Spleen (tissue), 11 donors: ENCODE data around the gene MEGF8. TPM values are rescaled to one million over a fixed set of nuclear protein-coding genes. Genes with fewer than 3 reads are reported as not detected.

Experiments
- DNase-seq: peaks from one replicate; pipeline ENCODE4 v3.0.0-alpha.2; 2020
- H3K27ac ChIP-seq, 8 donors: fragments of 200-600 bp; sonication (generic) in 7 of 8; 1 replicate in 4 of 8; 2 replicates in 4 of 8; pipeline versions ENCODE4 v1.5.0 to v1.8.0; 2016 to 2021; ENCODE audit warnings: inconsistent platforms in 4 of 8, mild to moderate bottlenecking in 4 of 8, moderate library complexity in 1 of 8
- H3K27me3 ChIP-seq, 7 donors: fragments of 200-600 bp; sonication (generic) in 6 of 7; replicated peaks in 1 of 7; 1 replicate in 4 of 7; 2 replicates in 3 of 7; pipeline versions ENCODE4 v1.5.0 to v1.8.0; 2016 to 2021; ENCODE audit warnings: inconsistent platforms in 3 of 7, mild to moderate bottlenecking in 1 of 7
- H3K36me3 ChIP-seq, 6 donors: fragments of 200-600 bp; sonication (generic) in 5 of 6; 1 replicate in 4 of 6; 2 replicates in 2 of 6; pipeline versions ENCODE4 v1.5.0 to v1.8.0; 2016 to 2021; ENCODE audit warnings: inconsistent platforms in 2 of 6
- H3K4me1 ChIP-seq, 6 donors: fragments of 200-600 bp; sonication (generic) in 5 of 6; 1 replicate in 3 of 6; 2 replicates in 3 of 6; pipeline versions ENCODE4 v1.5.0 to v1.8.0; 2016 to 2021; ENCODE audit warnings: inconsistent platforms in 3 of 6
- H3K4me3 ChIP-seq, 8 donors: fragments of 200-600 bp; sonication (generic) in 7 of 8; 1 replicate in 4 of 8; 2 replicates in 4 of 8; pipeline versions ENCODE4 v1.5.0 to v1.8.0; 2016 to 2021; ENCODE audit warnings: inconsistent platforms in 4 of 8, mild to moderate bottlenecking in 4 of 8, moderate library complexity in 2 of 8
- H3K9me3 ChIP-seq, 8 donors: fragments of 200-600 bp; sonication (generic) in 7 of 8; 1 replicate in 4 of 8; 2 replicates in 4 of 8; pipeline versions ENCODE4 v1.5.0 to v1.8.0; 2016 to 2021; ENCODE audit warnings: inconsistent platforms in 4 of 8
- POLR2A ChIP-seq, 3 donors: fragments of 450-650 bp; IDR thresholded peaks; one replicate each; pipeline ENCODE4 v1.5.1; 2017; ENCODE audit warnings: antibody characterized with exemption in 3 of 3, mild to moderate bottlenecking in 1 of 3
- POLR2AphosphoS5 ChIP-seq, 3 donors: sonication (generic); formaldehyde crosslinking; IDR thresholded peaks; one replicate each; pipeline ENCODE4 v1.5.1; 2017; ENCODE audit warnings: antibody characterized with exemption in 3 of 3
- WGBS, 5 donors: extraction: QIAGEN DNeasy Blood & Tissue Kit in 3 of 5; methylation state at CpG; one replicate each; pipeline versions ENCODE4 v1.1.5 to v1.1.7; 2013 to 2018; 5-methylcytosine and 5-hydroxymethylcytosine counted together
- intact Hi-C: fragments of 100-400 bp; cut with DNase I; formaldehyde crosslinking; loops from one replicate; pipeline ENCODE4 v1.15.0; 2023; ENCODE audit warnings: low total_unique reads
- polyA plus RNA-seq, 3 donors: library from polyadenylated mRNA; stranded (reverse); fragments of 200-250 nt; gene quantifications; one replicate each; pipeline ENCODE4 v1.2.1, GENCODE V29; 2013
- total RNA-seq, 7 donors: library from RNA; depleted of rRNA in 3 of 7; stranded (reverse); fragments of >200 nt in 3 of 7; fragmentation: NEBNext Ultra II Directional in 4 of 7; extraction: Animal tissue kit (Norgen Biotek cat#: 25700) in 4 of 7; gene quantifications; one replicate each; pipeline versions ENCODE4 v1.1.0 to v1.2.1, GENCODE V29; 2016 to 2021
- TF ChIP-seq, protein P1 (sequence below), 11 experiments: fragments of 200-600 bp in 7 of 11; fragments of 450-650 bp in 4 of 11; sonication (generic) in 4 of 11; IDR thresholded peaks in 8 of 11; conservative IDR thresholded peaks in 3 of 11; 1 replicate in 7 of 11; 2 replicates in 4 of 11; pipeline versions ENCODE4 v1.4.0 to v1.8.0; 2016 to 2021; ENCODE audit warnings: antibody characterized with exemption in 11 of 11, inconsistent platforms in 4 of 11, mild to moderate bottlenecking in 1 of 11
- donor health status: healthy with polysubstance abuse.
- donor health status: DM: no; HTN: no; CAD: no; lungs with moderate emphysema.
- donor health status: DM: no; HTN: no; CAD: no.
- donor health status: Bipolar disorder and iron deficiency.
- donor health status: healthy.
- donor health status: DM: no; HTN: no; CAD: no.
- donor health status: DM: yes; HTN: yes; CAD: no.

MEGF8 gene
- total and polyA plus RNA-seq, 10 donors = 2.3 to 26.2 (median 18.7) TPM

DNA sequence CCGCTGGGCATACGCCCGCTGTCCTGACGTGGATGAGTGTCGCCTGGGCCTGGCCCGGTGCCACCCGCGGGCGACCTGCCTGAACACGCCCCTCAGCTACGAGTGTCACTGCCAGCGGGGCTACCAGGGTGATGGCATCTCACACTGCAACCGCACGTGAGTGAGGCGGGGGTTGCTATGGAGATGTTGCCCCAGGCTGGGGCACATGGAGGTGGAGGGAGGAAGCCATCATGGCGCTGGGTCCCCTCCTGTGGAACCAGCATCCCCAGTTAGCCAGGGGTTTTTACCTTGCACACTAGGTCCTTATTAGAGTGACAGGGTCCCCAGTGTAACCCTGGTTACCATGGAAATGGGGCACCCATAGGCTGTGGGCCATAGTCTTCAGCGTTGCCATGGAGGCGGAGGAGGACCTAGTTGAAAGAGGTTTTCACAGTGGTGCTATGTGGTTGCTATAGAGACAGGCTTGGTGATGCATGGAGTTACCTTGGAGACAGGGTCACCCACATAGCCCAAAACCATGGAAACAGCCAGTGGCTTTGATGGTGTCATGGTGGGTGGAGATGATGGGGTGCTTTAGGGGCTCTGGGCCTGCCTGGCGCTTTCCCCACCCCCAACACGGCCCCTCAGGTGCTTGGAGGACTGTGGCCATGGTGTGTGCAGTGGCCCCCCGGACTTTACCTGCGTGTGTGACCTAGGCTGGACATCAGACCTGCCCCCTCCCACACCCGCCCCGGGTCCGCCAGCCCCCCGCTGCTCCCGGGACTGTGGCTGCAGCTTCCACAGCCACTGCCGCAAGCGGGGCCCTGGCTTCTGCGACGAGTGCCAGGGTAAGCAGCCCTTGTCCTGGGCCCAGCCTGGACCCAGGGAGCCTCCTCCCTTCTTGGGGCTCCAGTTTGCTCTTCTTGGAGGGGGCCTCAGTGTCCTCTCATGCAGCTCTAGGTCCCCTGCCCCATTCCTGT lies 27.1 kb downstream of the MEGF8 start:
- 84 to 96% (median 93%) methylated on average over 17 to 31 of the region's 31 CpGs for WGBS, 5 donors
- intact Hi-C loops = no loop called here
- Histone ChIP-seq H3K4me1 (peaks cover 0 to 3% (median 0%) of the 10 kb centered on the region in 6 donors), H3K4me3 (no peak overlapping the region), H3K9me3 (no peaks in the 10 kb centered on the region), H3K27ac (no peak overlapping the region), H3K36me3 (peaks cover 0 to 97% (median 32%) of the 10 kb centered on the region in 6 donors), H3K27me3 (no peaks in the 10 kb centered on the region)
- TF ChIP-seq, protein P1, sequence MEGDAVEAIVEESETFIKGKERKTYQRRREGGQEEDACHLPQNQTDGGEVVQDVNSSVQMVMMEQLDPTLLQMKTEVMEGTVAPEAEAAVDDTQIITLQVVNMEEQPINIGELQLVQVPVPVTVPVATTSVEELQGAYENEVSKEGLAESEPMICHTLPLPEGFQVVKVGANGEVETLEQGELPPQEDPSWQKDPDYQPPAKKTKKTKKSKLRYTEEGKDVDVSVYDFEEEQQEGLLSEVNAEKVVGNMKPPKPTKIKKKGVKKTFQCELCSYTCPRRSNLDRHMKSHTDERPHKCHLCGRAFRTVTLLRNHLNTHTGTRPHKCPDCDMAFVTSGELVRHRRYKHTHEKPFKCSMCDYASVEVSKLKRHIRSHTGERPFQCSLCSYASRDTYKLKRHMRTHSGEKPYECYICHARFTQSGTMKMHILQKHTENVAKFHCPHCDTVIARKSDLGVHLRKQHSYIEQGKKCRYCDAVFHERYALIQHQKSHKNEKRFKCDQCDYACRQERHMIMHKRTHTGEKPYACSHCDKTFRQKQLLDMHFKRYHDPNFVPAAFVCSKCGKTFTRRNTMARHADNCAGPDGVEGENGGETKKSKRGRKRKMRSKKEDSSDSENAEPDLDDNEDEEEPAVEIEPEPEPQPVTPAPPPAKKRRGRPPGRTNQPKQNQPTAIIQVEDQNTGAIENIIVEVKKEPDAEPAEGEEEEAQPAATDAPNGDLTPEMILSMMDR (IDR thresholded peaks at IDR 0.05 in 8 of 11, conservative IDR thresholded peaks at IDR 0.05 in 3 of 11) = no peak
- no peak for TF ChIP-seq POLR2A (IDR thresholded peaks at IDR 0.05)
- DNase-seq = no peak

DNA sequence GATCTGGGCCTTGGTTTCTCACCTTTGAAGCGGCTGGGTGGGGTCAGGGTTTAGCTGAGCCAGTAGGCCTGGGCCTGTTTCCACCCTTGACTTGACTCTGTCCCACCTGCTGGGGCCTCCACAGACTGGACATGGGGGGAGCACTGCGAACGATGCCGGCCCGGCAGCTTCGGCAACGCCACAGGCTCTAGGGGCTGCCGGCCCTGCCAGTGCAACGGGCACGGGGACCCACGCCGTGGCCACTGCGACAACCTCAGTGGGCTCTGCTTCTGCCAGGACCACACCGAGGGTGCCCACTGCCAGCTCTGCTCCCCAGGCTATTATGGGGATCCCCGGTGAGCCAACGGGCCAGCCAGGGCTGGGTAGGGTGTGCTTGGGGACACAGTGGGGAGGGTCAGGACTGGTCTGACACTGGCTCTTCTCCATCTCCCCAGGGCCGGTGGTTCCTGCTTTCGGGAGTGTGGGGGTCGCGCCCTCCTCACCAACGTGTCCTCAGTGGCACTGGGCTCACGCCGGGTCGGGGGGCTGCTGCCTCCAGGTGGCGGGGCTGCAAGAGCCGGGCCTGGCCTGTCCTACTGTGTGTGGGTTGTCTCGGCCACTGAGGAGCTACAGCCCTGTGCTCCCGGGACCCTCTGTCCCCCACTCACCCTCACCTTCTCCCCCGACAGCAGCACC lies 28.0 kb downstream of the MEGF8 start:
- Histone ChIP-seq H3K9me3 (no peaks in the 10 kb centered on the region), H3K27ac (no peak overlapping the region), H3K4me3 (no peak overlapping the region), H3K36me3 (peaks cover 0 to 97% (median 36%) of the 10 kb centered on the region in 6 donors), H3K4me1 (no peaks in the 10 kb centered on the region), H3K27me3 (no peaks in the 10 kb centered on the region)
- WGBS, 5 donors = 92 to 97% (median 96%) methylated on average over 10 to 29 of the region's 29 CpGs
- no peak for TF ChIP-seq POLR2AphosphoS5 (IDR thresholded peaks at IDR 0.05)
- TF ChIP-seq POLR2A (IDR thresholded peaks at IDR 0.05) = no peak
- TF ChIP-seq, protein P1 (IDR thresholded peaks at IDR 0.05 in 8 of 11, conservative IDR thresholded peaks at IDR 0.05 in 3 of 11) = no peak
- intact Hi-C loops = no loop called here
- DNase-seq = no peak

DNA sequence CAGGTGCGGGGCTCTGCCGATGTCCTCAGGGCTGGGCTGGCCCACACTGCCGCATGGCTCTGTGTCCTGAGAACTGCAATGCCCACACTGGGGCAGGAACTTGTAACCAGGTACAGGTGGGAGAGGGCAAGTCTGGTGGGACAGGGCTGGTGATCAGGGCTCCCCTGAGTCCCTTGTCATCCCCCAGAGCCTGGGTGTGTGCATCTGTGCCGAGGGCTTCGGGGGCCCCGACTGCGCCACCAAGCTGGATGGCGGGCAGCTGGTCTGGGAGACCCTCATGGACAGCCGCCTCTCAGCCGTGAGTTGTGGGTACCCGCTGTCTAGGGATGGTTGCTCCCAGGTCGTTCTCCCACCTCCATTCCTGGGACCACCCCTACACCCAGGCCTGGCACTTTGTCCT lies 30.5 kb downstream of the MEGF8 start:
- no peaks in the 10 kb centered on the region for H3K9me3 ChIP-seq
- H3K4me1 ChIP-seq = no peaks in the 10 kb centered on the region
- WGBS, 5 donors = 96 to 98% (median 96%) methylated on average over 6 to 12 of the region's 12 CpGs
- H3K4me3 ChIP-seq = no peak overlapping the region
- H3K27me3 ChIP-seq = no peaks in the 10 kb centered on the region
- intact Hi-C loops = no loop called here
- DNase-seq = no peak
- H3K27ac ChIP-seq = no peak overlapping the region
- H3K36me3 ChIP-seq = peaks cover 0 to 90% (median 36%) of the 10 kb centered on the region in 6 donors
- TF ChIP-seq POLR2AphosphoS5 (IDR thresholded peaks at IDR 0.05) (no peak), POLR2A (IDR thresholded peaks at IDR 0.05) (no peak)
- TF ChIP-seq, protein P1 (IDR thresholded peaks at IDR 0.05 in 8 of 11, conservative IDR thresholded peaks at IDR 0.05 in 3 of 11) = no peak

DNA sequence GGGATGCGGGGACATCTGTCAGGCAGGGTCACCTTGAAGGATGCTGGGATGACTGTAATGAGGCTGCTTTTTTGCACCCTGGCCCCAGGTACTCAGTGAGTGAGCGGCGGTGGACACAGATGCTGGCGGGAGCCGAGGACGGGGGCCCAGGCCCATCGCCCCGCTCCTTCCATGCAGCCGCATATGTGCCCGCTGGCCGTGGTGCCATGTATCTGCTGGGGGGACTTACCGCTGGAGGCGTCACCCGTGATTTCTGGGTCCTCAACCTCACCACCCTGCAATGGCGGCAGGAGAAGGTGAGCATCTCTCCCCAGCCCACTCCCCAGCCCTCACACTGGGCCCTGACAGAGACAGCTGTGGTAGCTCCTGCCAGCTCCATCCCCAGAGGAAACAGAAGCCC lies 31.3 kb downstream of the MEGF8 start:
- no peak overlapping the region for H3K27ac ChIP-seq
- intact Hi-C loops = no loop called here
- no peaks in the 10 kb centered on the region for H3K27me3 ChIP-seq
- 94 to 99% (median 97%) methylated on average over 11 to 15 of the region's 15 CpGs for WGBS, 5 donors
- no peaks in the 10 kb centered on the region for H3K9me3 ChIP-seq
- H3K4me1 ChIP-seq = no peaks in the 10 kb centered on the region
- no peak overlapping the region for H3K4me3 ChIP-seq
- no peak for DNase-seq
- H3K36me3 ChIP-seq = peaks cover 0 to 90% (median 36%) of the 10 kb centered on the region in 6 donors
- TF ChIP-seq, protein P1 (IDR thresholded peaks at IDR 0.05 in 8 of 11, conservative IDR thresholded peaks at IDR 0.05 in 3 of 11) = no peak
- TF ChIP-seq POLR2AphosphoS5 (IDR thresholded peaks at IDR 0.05) = no peak
- TF ChIP-seq POLR2A (IDR thresholded peaks at IDR 0.05) = no peak
